Glutamatergic neuron (in vitro differentiated cells): Measurements from ENCODE around the gene PSMA3. TPM values are rescaled to one million over a fixed set of nuclear protein-coding genes. Genes with fewer than 3 reads are reported as not detected.
"Not testable (repeated sequence)": the region's sequence is repeated elsewhere in the genome, so short reads cannot be mapped to it uniquely, and the experiment has no call there.

ENCODE experiments used
- DNase-seq: peaks from one replicate; pipeline ENCODE4 v3.0.0; 2022
- H3K27ac Mint-ChIP-seq: one replicate; pipeline ENCODE4 v1.8.0; 2020; ENCODE audit warnings: mild to moderate bottlenecking, mixed read lengths, inconsistent platforms; ENCODE audit not compliant: unreplicated experiment
- H3K27me3 Mint-ChIP-seq: one replicate; pipeline ENCODE4 v1.8.0; 2020; ENCODE audit warnings: mild to moderate bottlenecking, moderate library complexity, mixed read lengths, inconsistent platforms; ENCODE audit not compliant: unreplicated experiment
- H3K36me3 Mint-ChIP-seq: one replicate; pipeline ENCODE4 v1.8.0; 2020; ENCODE audit warnings: mild to moderate bottlenecking, mixed read lengths, inconsistent platforms; ENCODE audit not compliant: unreplicated experiment
- H3K4me1 Mint-ChIP-seq: one replicate; pipeline ENCODE4 v1.8.0; 2020; ENCODE audit warnings: mild to moderate bottlenecking, low read depth, mixed read lengths, inconsistent platforms; ENCODE audit not compliant: unreplicated experiment
- H3K4me3 Mint-ChIP-seq: one replicate; pipeline ENCODE4 v1.8.0; 2020; ENCODE audit warnings: mild to moderate bottlenecking, mixed read lengths, inconsistent platforms; ENCODE audit not compliant: unreplicated experiment
- H3K9me3 Mint-ChIP-seq: one replicate; pipeline ENCODE4 v1.8.0; 2020; ENCODE audit warnings: mild to moderate bottlenecking, moderate library complexity, mixed read lengths, inconsistent platforms; ENCODE audit not compliant: unreplicated experiment
- CTCF ChIP-seq: fragments of 200-600 bp; sonication (generic); IDR thresholded peaks from one replicate; pipeline ENCODE4 v1.5.0; 2021; ENCODE audit not compliant: partially characterized antibody, unreplicated experiment
- total RNA-seq: library from RNA; stranded (reverse); fragmentation: NEBNext Ultra II Directional; extraction: Animal tissue kit (Norgen Biotek cat#: 25700); gene quantifications from one replicate; pipeline ENCODE4 v1.2.1, GENCODE V29; 2021; ENCODE audit not compliant: unreplicated experiment

PSMA3 gene
- total RNA-seq, 1 donor from 2014 or later, result 116 TPM

- no peak for DNase-seq
- Mint-ChIP-seq H3K4me3 (peak overlapping the region; percentile 98), H3K27me3 (peaks cover 2% of the 10 kb centered on the region), H3K4me1 (peaks cover 7% of the 10 kb centered on the region), H3K27ac (peak overlapping the region; percentile 97), H3K36me3 (no peaks in the 10 kb centered on the region), H3K9me3 (peaks cover 4% of the 10 kb centered on the region)
- no peak for TF ChIP-seq CTCF
Observed at GRCh38 chr14:58245562-58245961, 919 bp downstream of the PSMA3 start.

GRCh38 chr14:58249611-58250010 lies 5.0 kb downstream of the PSMA3 start:
- DNase-seq, result no peak
- no peak for TF ChIP-seq CTCF
- peaks cover 4% of the 10 kb centered on the region for H3K9me3 Mint-ChIP-seq
- H3K36me3 Mint-ChIP-seq, result no peaks in the 10 kb centered on the region
- no peaks in the 10 kb centered on the region for H3K27me3 Mint-ChIP-seq
- no peak overlapping the region for H3K4me3 Mint-ChIP-seq
- peaks cover 2% of the 10 kb centered on the region for H3K4me1 Mint-ChIP-seq
- no peak overlapping the region for H3K27ac Mint-ChIP-seq

GRCh38 chr14:58258156-58258555 lies 13.5 kb downstream of the PSMA3 start:
- H3K9me3 Mint-ChIP-seq, result no peaks in the 10 kb centered on the region
- H3K27me3 Mint-ChIP-seq, result no peaks in the 10 kb centered on the region
- H3K4me1 Mint-ChIP-seq, result no peaks in the 10 kb centered on the region
- H3K36me3 Mint-ChIP-seq, result no peaks in the 10 kb centered on the region
- no peak for TF ChIP-seq CTCF
- no peak for DNase-seq
- no peak overlapping the region for H3K27ac Mint-ChIP-seq
- no peak overlapping the region for H3K4me3 Mint-ChIP-seq

GRCh38 chr14:58262005-58262404 lies 17.4 kb downstream of the PSMA3 start:
- H3K27me3 Mint-ChIP-seq, H3K36me3 Mint-ChIP-seq, H3K4me1 Mint-ChIP-seq, H3K27ac Mint-ChIP-seq, H3K9me3 Mint-ChIP-seq, H3K4me3 Mint-ChIP-seq, DNase-seq: not testable (repeated sequence)

- no peaks in the 10 kb centered on the region for H3K36me3 Mint-ChIP-seq
- H3K4me3 Mint-ChIP-seq, result no peak overlapping the region
- TF ChIP-seq CTCF, result no peak
- no peaks in the 10 kb centered on the region for H3K27me3 Mint-ChIP-seq
- peaks cover 2% of the 10 kb centered on the region for H3K9me3 Mint-ChIP-seq
- no peaks in the 10 kb centered on the region for H3K4me1 Mint-ChIP-seq
- H3K27ac Mint-ChIP-seq, result no peak overlapping the region
- no peak for DNase-seq
Observed at GRCh38 chr14:58265401-58265800, 20.8 kb downstream of the PSMA3 start.

- DNase-seq, result no peak
- Mint-ChIP-seq H3K36me3 (no peaks in the 10 kb centered on the region), H3K9me3 (peaks cover 2% of the 10 kb centered on the region), H3K4me3 (no peak overlapping the region), H3K27me3 (no peaks in the 10 kb centered on the region), H3K27ac (no peak overlapping the region), H3K4me1 (no peaks in the 10 kb centered on the region)
- TF ChIP-seq CTCF, result no peak
Observed at GRCh38 chr14:58270628-58271027, 26.0 kb downstream of the PSMA3 start.
